T1000 (cell line): ENCODE results near the gene DTX4.

Source experiments
- DNase-seq: peaks from one replicate; lab custom pipeline; 2025; ENCODE audit warnings: mixed read lengths; lab: John Stamatoyannopoulos, UW

The DTX4 gene

DNA sequence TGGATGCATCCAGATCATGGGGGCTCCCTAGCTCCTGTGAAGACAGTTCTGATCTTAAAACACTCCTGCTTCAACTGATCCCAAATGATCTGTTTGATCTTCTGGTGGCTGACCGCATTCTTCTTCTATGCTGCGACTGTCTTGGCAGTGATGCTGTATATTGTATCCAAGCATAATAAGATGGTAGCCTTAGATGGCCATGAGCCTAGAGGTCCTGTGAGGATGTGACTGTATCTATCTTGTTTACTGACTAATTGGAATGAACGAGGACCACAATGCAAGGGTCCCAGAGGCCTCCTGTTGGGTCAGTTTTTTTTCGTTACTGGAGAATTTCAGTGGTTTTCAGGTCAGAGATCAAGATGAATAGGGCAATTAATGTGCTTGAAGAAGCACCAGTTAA, 47.9 kb downstream of the DTX4 start:
- no peak for DNase-seq

GRCh38 chr11:59221441-59221840, 49.5 kb downstream of the DTX4 start:
- no peak for DNase-seq

- DNase-seq: no peak
Measured at GRCh38 chr11:59222464-59223060, 50.6 kb downstream of the DTX4 start.

GRCh38 chr11:59223177-59223576, 51.2 kb downstream of the DTX4 start:
- no peak for DNase-seq

DNA sequence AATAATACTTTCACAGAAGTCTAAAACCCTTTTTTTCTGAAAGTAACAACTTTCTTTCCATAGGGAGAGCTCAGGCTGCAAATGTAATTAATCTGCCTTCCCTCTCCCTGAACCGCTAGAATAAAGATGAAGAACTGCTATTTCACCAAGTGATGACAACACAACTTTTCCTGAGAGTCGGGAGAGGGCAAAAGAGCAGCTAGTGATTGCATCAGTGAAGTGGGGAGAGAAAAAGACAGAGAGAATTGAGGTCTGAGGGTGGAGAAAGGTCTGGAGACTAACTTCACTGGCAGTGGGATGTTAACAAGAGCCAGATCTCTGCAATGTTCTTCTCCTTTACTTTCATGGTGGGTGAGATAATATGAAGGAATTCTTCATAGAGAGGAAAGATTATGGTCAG, 51.7 kb downstream of the DTX4 start:
- DNase-seq: no peak

DNA sequence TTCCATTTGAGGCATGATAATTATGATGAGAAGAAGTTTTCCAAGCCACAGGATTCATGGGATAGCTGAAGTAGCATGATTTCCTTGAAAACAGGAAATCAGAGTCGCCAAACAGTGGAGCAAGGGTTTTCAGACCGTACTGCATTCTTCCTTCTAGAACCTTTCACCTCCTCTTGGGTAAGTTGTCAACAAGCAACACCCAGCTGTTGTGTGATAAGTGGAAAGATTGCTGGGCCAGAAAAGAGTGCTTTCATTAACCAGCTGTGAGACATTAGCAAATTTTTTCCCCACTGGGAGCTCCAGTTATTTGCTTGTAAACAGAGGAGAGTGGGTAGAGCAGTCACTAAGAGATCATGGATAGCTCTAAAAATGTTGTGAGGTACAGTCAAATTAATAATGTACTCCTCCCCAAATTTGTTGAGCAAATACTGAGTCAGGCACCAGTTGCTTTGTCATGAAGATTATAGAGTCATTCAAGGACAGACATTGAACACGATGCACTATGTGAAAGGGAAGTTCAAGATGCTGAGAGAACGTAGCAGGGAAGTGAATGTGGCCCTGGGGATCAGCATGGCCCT, 52.5 kb downstream of the DTX4 start:
- DNase-seq: no peak

GRCh38 chr11:59225017-59225416, 53.1 kb downstream of the DTX4 start:
- no peak for DNase-seq

DNA sequence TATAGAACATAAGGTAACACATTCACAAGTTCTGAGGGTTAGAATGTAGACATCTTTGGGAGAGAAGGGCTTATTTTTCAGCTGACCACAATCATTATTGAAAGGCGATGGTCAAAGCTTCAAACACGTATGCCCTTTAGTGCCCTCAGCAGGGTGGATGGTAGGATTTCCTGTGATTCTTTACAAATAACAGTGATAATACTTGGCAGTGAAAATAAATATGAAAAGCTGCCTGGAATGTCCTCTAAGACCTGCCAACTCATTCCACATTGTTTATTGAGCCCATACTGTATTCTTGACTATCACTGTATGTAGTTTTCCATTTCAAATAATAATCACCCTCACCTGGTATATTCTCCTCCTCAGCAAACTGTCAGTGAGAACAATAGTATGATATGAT, 54.5 kb downstream of the DTX4 start:
- DNase-seq: no peak

- DNase-seq: no peak
Measured at GRCh38 chr11:59240322-59240721, 68.4 kb downstream of the DTX4 start.

GRCh38 chr11:59243633-59244032, 71.7 kb downstream of the DTX4 start:
- no peak for DNase-seq

- DNase-seq: no peak
Measured at GRCh38 chr11:59247531-59248227, 75.7 kb downstream of the DTX4 start.

- no peak for DNase-seq
Measured at GRCh38 chr11:59249535-59249934, 77.6 kb downstream of the DTX4 start.

DNA sequence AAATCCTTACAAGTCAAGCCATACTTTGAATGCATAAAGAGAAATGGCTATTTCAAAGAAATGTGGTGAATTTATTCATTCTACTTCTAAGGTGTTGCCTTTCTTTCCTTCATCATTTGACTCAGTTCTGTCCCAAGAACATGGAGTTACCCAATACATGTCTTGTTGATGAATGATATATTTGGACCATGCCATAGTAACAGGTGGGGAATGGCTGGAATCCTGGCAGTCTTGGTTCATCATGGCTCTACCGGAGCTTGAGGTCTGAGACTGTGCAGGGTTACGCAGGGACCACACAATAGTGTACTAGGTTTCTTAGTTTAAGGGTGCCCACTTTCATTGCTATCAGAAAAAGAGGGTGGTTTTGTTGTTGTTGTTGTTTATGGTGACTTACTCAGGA, 81.1 kb downstream of the DTX4 start:
- DNase-seq: no peak

DNA sequence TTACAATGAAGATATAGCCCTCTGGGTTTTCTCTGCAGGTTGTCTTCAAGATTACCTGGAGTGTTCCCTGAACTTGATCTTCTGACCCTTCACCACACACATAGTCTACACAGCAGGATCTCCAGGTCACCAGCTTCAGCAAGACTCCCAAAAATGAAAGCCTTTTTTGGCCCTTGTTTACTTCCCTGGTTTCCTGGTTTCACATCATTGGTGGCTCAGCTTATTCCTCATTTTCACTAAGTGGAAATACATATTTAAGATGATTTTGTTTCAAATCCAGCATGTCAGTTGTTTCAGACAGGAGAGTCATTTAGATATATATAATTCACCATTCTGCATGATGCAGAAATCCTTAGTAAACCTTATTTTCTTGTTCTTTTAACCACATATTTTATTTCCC, 82.4 kb downstream of the DTX4 start:
- no peak for DNase-seq

- DNase-seq: no peak
Measured at GRCh38 chr11:59255281-59255680, 83.3 kb downstream of the DTX4 start.
